Psoas muscle (tissue), 8 donors: ENCODE results near the gene TMEM108. TPM values are rescaled to one million over a fixed set of nuclear protein-coding genes. Genes with fewer than 3 reads are reported as not detected.
A peak's percentile ranks its signal among the peaks of the same experiment; 100 is the strongest.

Source experiments
- ATAC-seq, 4 donors: fragments of 200-7000 bp; cut with Tn5 transposase; one replicate each; pipeline ENCODE4 v1.9.1; 2020; ENCODE audit warnings: moderate library complexity in 3 of 4, mild to moderate bottlenecking in 2 of 4
- DNase-seq, 2 donors: peaks; one replicate each; pipeline ENCODE4 v3.0.0-alpha.2; 2020
- H3K27ac ChIP-seq: fragments of 200-600 bp; one replicate; pipeline ENCODE4 v1.8.0; 2022
- H3K27me3 ChIP-seq, 3 donors: fragments of 200-600 bp in 1 of 3; one replicate each; pipeline versions ENCODE4 v1.6.1 to v1.8.0; 2013 to 2022; ENCODE audit warnings: low read length in 2 of 3, mild to moderate bottlenecking in 2 of 3, moderate library complexity in 1 of 3; ENCODE audit not compliant: insufficient read depth in 3 of 3
- H3K36me3 ChIP-seq, 2 donors: fragments of 200-600 bp in 1 of 2; one replicate each; pipeline versions ENCODE4 v1.6.1 to v1.8.0; 2013 to 2022; ENCODE audit warnings: low read depth in 1 of 2, mild to moderate bottlenecking in 1 of 2, moderate library complexity in 1 of 2; ENCODE audit not compliant: insufficient read depth in 1 of 2
- H3K4me1 ChIP-seq: fragments of 200-600 bp; one replicate; pipeline ENCODE4 v1.8.0; 2022
- H3K4me3 ChIP-seq: fragments of 200-600 bp; one replicate; pipeline ENCODE4 v1.8.0; 2022; ENCODE audit warnings: mild to moderate bottlenecking
- H3K9me3 ChIP-seq: fragments of 200-600 bp; one replicate; pipeline ENCODE4 v1.8.0; 2022
- CTCF ChIP-seq: fragments of 200-600 bp; IDR thresholded peaks from one replicate; pipeline ENCODE4 v1.8.0; 2022; ENCODE audit warnings: antibody characterized with exemption
- WGBS, 3 donors: extraction: QIAGEN DNeasy Blood & Tissue Kit; methylation state at CpG; one replicate each; pipeline versions ENCODE4 v1.1.6 to v1.1.7; 2013; 5-methylcytosine and 5-hydroxymethylcytosine counted together
- intact Hi-C, 2 donors: fragments of 100-400 bp; cut with DNase I; formaldehyde crosslinking; loops; one replicate each; pipeline versions ENCODE4 v1.11.0 to v1.14.2; 2022
- polyA plus RNA-seq, 3 donors: library from polyadenylated mRNA; stranded (reverse); fragments of 200-250 nt; gene quantifications; one replicate each; pipeline ENCODE4 v1.2.3, GENCODE V29; 2013
- total RNA-seq, 4 donors: library from RNA; stranded (reverse); fragmentation: NEBNext Ultra II Directional in 2 of 4; extraction: Animal tissue kit (Norgen Biotek cat#: 25700) in 2 of 4; gene quantifications; one replicate each; pipeline versions ENCODE4 v1.2.1 to v1.2.4, GENCODE V29; 2021 to 2023
- donor health status: healthy with polysubstance abuse.
- donor health status: DM: no; HTN: no; CAD: no; lungs with moderate emphysema.
- donor health status: Bipolar disorder and iron deficiency.
- donor health status: healthy.
- donor health status: DM: yes; HTN: yes; CAD: no.
- donor health status: DM: no; HTN: no; CAD: no.
- donor health status: DM: no; HTN: no; CAD: no.
- donor health status: DM: yes; HTN: yes; CAD: no.

TMEM108 gene
- total and polyA plus RNA-seq, 7 donors: 2.4 to 10.5 (median 6.5) TPM

GRCh38 chr3:133383741-133384140 is 345.6 kb downstream of the TMEM108 start:
- intact Hi-C loops: loop anchor here (2.0 kb wide), 3 partner anchors 343 to 657 kb away; no protein-coding TSS in a partner anchor
- no peak for ATAC-seq
- H3K9me3 ChIP-seq: no peaks in the 10 kb centered on the region
- no peak for TF ChIP-seq CTCF
- no peak overlapping the region for H3K27ac ChIP-seq
- H3K4me3 ChIP-seq: no peak overlapping the region
- H3K36me3 ChIP-seq: no peaks in the 10 kb centered on the region
- no peaks in the 10 kb centered on the region for H3K27me3 ChIP-seq
- DNase-seq: no peak
- WGBS, 3 donors: 79 to 84% (median 83%) methylated on average over 5 of the region's 5 CpGs
- H3K4me1 ChIP-seq: peaks cover 7% of the 10 kb centered on the region

- no peak overlapping the region for H3K4me3 ChIP-seq
- no peaks in the 10 kb centered on the region for H3K27me3 ChIP-seq
- peak; percentile 85 to 97 (median 92) for ATAC-seq
- no peaks in the 10 kb centered on the region for H3K36me3 ChIP-seq
- TF ChIP-seq CTCF: peak; percentile 82
- no peaks in the 10 kb centered on the region for H3K9me3 ChIP-seq
- DNase-seq: peak; percentile 40 to 81
- peaks cover 7% of the 10 kb centered on the region for H3K4me1 ChIP-seq
- intact Hi-C loops: loop anchor here (2.0 to 5.0 kb wide), 4 partner anchors 38 to 658 kb away; no protein-coding TSS in a partner anchor
- H3K27ac ChIP-seq: no peak overlapping the region
- WGBS, 3 donors: 15 to 22% (median 16%) methylated on average over 13 of the region's 13 CpGs
Measured at GRCh38 chr3:133384331-133385027, 346.3 kb downstream of the TMEM108 start.

GRCh38 chr3:133386876-133387275 is 348.7 kb downstream of the TMEM108 start:
- TF ChIP-seq CTCF: no peak
- DNase-seq: no peak
- intact Hi-C loops: loop anchor here in 1 of 2 donors (5.0 kb wide), 1 partner anchor 35 kb away; no protein-coding TSS in a partner anchor

GRCh38 chr3:133387341-133387740 is 349.1 kb downstream of the TMEM108 start:
- Histone ChIP-seq H3K9me3 (no peaks in the 10 kb centered on the region), H3K4me1 (peaks cover 7% of the 10 kb centered on the region), H3K27ac (no peak overlapping the region), H3K36me3 (no peaks in the 10 kb centered on the region), H3K4me3 (no peak overlapping the region), H3K27me3 (no peaks in the 10 kb centered on the region)
- ATAC-seq: no peak
- DNase-seq: no peak
- 65 to 91% (median 84%) methylated on average over 4 of the region's 4 CpGs for WGBS, 3 donors
- intact Hi-C loops: loop anchor here in 1 of 2 donors (5.0 kb wide), 1 partner anchor 35 kb away; no protein-coding TSS in a partner anchor
- TF ChIP-seq CTCF: no peak

More at GRCh38 chr3:133386876-133387275, 348.7 kb downstream of the TMEM108 start:
- no peak overlapping the region for H3K27ac ChIP-seq
- no peaks in the 10 kb centered on the region for H3K27me3 ChIP-seq
- H3K36me3 ChIP-seq: no peaks in the 10 kb centered on the region
- H3K9me3 ChIP-seq: no peaks in the 10 kb centered on the region
- ATAC-seq: no peak
- H3K4me3 ChIP-seq: no peak overlapping the region
- peaks cover 7% of the 10 kb centered on the region for H3K4me1 ChIP-seq
